GM18858 (cell line): ENCODE measurements around the gene HMHB1.

Experiments
- ATAC-seq: cut with Tn5 transposase; IDR thresholded peaks from one replicate; pipeline ENCODE4 v1.9.1; 2021; ENCODE audit not compliant: unreplicated experiment

HMHB1 gene

GRCh38 chr5:143812085-143812705 is at the start of gene HMHB1:
Gene HMHB1, plus strand, starts transcription at chr5:143812161.
- ATAC-seq, result no peak

- no peak for ATAC-seq
Observed at GRCh38 chr5:143762636-143763220, 49.2 kb upstream of the HMHB1 start.

GRCh38 chr5:143767162-143767561 is 44.8 kb upstream of the HMHB1 start:
- no peak for ATAC-seq

GRCh38 chr5:143769026-143769786 is 42.8 kb upstream of the HMHB1 start:
- ATAC-seq, result no peak

GRCh38 chr5:143770450-143770849 is 41.5 kb upstream of the HMHB1 start:
- ATAC-seq, result no peak

- no peak for ATAC-seq
Observed at GRCh38 chr5:143771189-143771588, 40.8 kb upstream of the HMHB1 start.

GRCh38 chr5:143771602-143772001 is 40.4 kb upstream of the HMHB1 start:
- ATAC-seq, result no peak

GRCh38 chr5:143772621-143773020 is 39.3 kb upstream of the HMHB1 start:
- no peak for ATAC-seq

GRCh38 chr5:143775258-143775657 is 36.7 kb upstream of the HMHB1 start:
- ATAC-seq, result no peak

GRCh38 chr5:143776951-143777350 is 35.0 kb upstream of the HMHB1 start:
- no peak for ATAC-seq

GRCh38 chr5:143779506-143779905 is 32.5 kb upstream of the HMHB1 start:
- ATAC-seq, result no peak

- ATAC-seq, result no peak
Observed at GRCh38 chr5:143781993-143782520, 29.9 kb upstream of the HMHB1 start.

- ATAC-seq, result no peak
Observed at GRCh38 chr5:143782588-143783386, 29.2 kb upstream of the HMHB1 start.

- no peak for ATAC-seq
Observed at GRCh38 chr5:143788401-143788800, 23.6 kb upstream of the HMHB1 start.

- no peak for ATAC-seq
Observed at GRCh38 chr5:143790457-143791112, 21.4 kb upstream of the HMHB1 start.

- peak; percentile 67 for ATAC-seq
Observed at GRCh38 chr5:143791848-143792731, 19.9 kb upstream of the HMHB1 start.

GRCh38 chr5:143793249-143793648 is 18.7 kb upstream of the HMHB1 start:
- no peak for ATAC-seq

GRCh38 chr5:143796125-143796524 is 15.8 kb upstream of the HMHB1 start:
- no peak for ATAC-seq

GRCh38 chr5:143796753-143797152 is 15.2 kb upstream of the HMHB1 start:
- ATAC-seq, result no peak

- ATAC-seq, result no peak
Observed at GRCh38 chr5:143800715-143801114, 11.2 kb upstream of the HMHB1 start.
